GM12875 (cell line): ENCODE results near the gene PLIN4.

Experiments
- H3K4me3 ChIP-seq: one replicate; pipeline ENCODE4 v1.5.1; 2011; ENCODE audit warnings: low read depth, low read length, control low read depth
- CTCF ChIP-seq: IDR thresholded peaks from 2 replicates; pipeline ENCODE4 v1.5.1; 2011; ENCODE audit warnings: low read depth, mild to moderate bottlenecking, control low read depth, inconsistent platforms, low read length, moderate library complexity, borderline replicate concordance; ENCODE audit not compliant: insufficient read depth

PLIN4 gene

GRCh38 chr19:4456843-4457653 lies 61.2 kb downstream of the PLIN4 start:
- TF ChIP-seq CTCF, result no peak
- H3K4me3 ChIP-seq, result peak overlapping the region; percentile 65

GRCh38 chr19:4456476-4456842 lies 61.8 kb downstream of the PLIN4 start:
- TF ChIP-seq CTCF, result no peak
- H3K4me3 ChIP-seq, result peak overlapping the region; percentile 62

DNA sequence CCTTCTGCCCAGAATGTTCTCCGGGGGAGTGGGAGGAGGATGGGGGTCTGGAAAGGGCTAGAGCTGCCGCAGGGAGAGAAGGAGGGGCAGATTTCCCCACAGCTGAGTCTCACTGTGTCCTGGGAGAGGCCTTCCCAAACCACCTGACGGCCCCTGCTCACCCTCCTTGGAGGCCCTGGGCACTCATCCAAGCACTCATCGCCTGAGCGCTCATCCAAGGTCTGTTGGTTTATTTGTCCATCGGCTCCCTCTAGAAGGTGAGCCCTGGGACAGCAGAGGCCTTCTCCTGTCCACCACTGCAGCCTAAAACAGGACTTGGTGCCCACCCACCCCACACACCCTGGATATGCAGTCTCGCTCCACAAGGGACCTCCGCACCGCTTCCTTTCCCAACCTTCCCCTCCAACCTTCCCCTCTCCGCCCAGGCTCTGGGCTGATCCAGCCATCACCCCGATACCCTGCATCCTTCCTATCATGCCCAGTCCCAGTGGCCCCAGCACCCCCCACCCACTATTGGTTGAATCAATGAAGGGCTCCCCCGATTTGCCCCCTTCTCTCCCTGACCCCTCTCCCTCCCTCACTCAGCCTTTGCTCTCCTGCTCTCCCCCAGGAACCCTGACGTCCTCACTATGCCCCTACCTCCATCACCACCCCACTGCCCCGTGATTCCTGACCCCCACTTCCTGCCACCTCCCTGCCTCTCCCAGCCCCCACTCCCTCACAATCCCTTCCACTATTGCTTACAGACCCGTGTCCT lies 62.4 kb downstream of the PLIN4 start:
- TF ChIP-seq CTCF, result no peak
- H3K4me3 ChIP-seq, result peak overlapping the region; percentile 62

DNA sequence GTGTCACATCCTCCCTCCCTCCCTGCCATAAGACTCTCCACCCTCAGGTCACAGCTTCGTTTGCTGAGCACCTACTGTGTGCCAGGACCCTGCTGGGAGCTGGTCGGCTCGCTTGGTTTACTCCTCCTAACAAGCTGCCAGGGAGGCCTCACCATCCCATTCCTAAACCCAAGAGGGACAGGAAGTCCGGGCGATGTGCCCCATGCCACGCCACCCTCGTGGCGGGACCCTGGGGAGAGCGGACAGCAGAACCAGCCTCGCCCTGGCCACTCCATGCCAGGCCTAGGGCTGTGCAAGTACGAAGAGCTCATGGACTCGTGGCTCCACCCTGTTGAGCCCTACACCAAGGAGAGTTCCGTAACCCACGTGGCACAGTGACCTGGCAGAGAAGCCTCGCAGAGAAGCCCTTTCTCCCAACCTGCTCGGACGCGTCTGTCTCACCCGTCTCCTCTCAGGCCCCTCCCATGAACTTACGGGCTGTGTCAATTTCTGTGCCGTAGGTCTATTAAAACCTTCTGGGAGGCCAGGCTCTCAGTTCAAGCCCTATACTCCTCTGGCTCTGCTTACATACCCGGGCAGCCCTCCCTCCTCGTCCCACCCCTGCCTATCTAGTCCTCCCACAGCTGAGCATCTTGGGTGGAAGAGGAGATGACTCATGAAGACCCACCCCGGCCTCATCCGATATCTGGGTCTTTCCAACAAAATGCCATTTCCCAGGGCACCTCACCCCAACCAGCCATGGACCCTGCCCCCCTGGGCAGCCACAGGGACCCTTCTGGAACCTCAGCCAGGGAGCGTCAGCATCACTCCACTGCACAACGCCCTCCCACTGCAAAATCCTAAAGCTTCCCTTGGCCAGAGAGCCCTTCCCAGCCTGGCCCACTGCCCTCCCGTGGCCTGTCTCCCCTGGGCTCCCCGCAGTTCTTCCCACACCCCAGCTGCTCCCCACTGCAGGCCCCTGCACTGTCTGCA lies 63.3 kb downstream of the PLIN4 start:
- H3K4me3 ChIP-seq, result no peak overlapping the region
- no peak for TF ChIP-seq CTCF

- TF ChIP-seq CTCF, result no peak
- H3K4me3 ChIP-seq, result no peak overlapping the region
Observed at GRCh38 chr19:4453232-4454179, 64.8 kb downstream of the PLIN4 start.

- no peak for TF ChIP-seq CTCF
- no peak overlapping the region for H3K4me3 ChIP-seq
Observed at GRCh38 chr19:4452230-4452990, 65.9 kb downstream of the PLIN4 start.
